DMS 273 treated with DMSO at 0.1 percent for 48 hours (cell line): Measurements from ENCODE around the gene BHLHE40.

Source experiments
- DNase-seq: peaks from one replicate; lab custom pipeline; 2025; lab: John Stamatoyannopoulos, UW

The BHLHE40 gene

GRCh38 chr3:4979428-4980228, at the start of gene BHLHE40:
Gene BHLHE40, plus strand, starts transcription at chr3:4979437. Its CDS starts 282 bp downstream, at chr3:4979719.
- no peak for DNase-seq

- DNase-seq: no peak
These were observed 48.7 kb upstream of the BHLHE40 start for GRCh38 chr3:4930501-4930900.

GRCh38 chr3:4934050-4934449, 45.2 kb upstream of the BHLHE40 start:
- no peak for DNase-seq

GRCh38 chr3:4935347-4935746, 43.9 kb upstream of the BHLHE40 start:
- DNase-seq: no peak

GRCh38 chr3:4936982-4937614, 42.1 kb upstream of the BHLHE40 start:
- no peak for DNase-seq

GRCh38 chr3:4938281-4938982, 40.8 kb upstream of the BHLHE40 start:
- no peak for DNase-seq

- no peak for DNase-seq
These were observed 40.0 kb upstream of the BHLHE40 start for GRCh38 chr3:4939276-4939675.

GRCh38 chr3:4940985-4941384, 38.3 kb upstream of the BHLHE40 start:
- no peak for DNase-seq

- no peak for DNase-seq
These were observed 35.7 kb upstream of the BHLHE40 start for GRCh38 chr3:4943549-4943948.

- DNase-seq: no peak
These were observed 33.9 kb upstream of the BHLHE40 start for GRCh38 chr3:4945324-4945723.

- DNase-seq: no peak
These were observed 32.2 kb upstream of the BHLHE40 start for GRCh38 chr3:4947028-4947427.

- no peak for DNase-seq
These were observed 30.8 kb upstream of the BHLHE40 start for GRCh38 chr3:4948395-4948794.

- DNase-seq: no peak
These were observed 30.2 kb upstream of the BHLHE40 start for GRCh38 chr3:4949004-4949403.

GRCh38 chr3:4949659-4950058, 29.6 kb upstream of the BHLHE40 start:
- DNase-seq: no peak

GRCh38 chr3:4950351-4950784, 28.9 kb upstream of the BHLHE40 start:
- no peak for DNase-seq

- DNase-seq: no peak
These were observed 28.3 kb upstream of the BHLHE40 start for GRCh38 chr3:4950948-4951347.

GRCh38 chr3:4953119-4953518, 26.1 kb upstream of the BHLHE40 start:
- DNase-seq: no peak

GRCh38 chr3:4954256-4955000, 24.8 kb upstream of the BHLHE40 start:
- DNase-seq: no peak

GRCh38 chr3:4956099-4956498, 23.1 kb upstream of the BHLHE40 start:
- DNase-seq: no peak

- DNase-seq: no peak
These were observed 22.5 kb upstream of the BHLHE40 start for GRCh38 chr3:4956738-4957137.

- no peak for DNase-seq
These were observed 21.3 kb upstream of the BHLHE40 start for GRCh38 chr3:4957978-4958377.

GRCh38 chr3:4959180-4959579, 20.1 kb upstream of the BHLHE40 start:
- DNase-seq: no peak
